Vagina (tissue), 2 donors: ENCODE measurements around the gene FMOD. TPM values are rescaled to one million over a fixed set of nuclear protein-coding genes. Genes with fewer than 3 reads are reported as not detected.
A peak's percentile ranks its signal among the peaks of the same experiment; 100 is the strongest.

ENCODE experiments used
- DNase-seq, 2 donors: peaks; one replicate each; pipeline ENCODE4 v3.0.0-alpha.2; 2017; ENCODE audit errors: extremely low spot score in 2 of 2
- H3K27ac ChIP-seq: fragments of 200-600 bp; sonication (generic); one replicate; pipeline ENCODE4 v1.5.1; 2019
- H3K27me3 ChIP-seq: fragments of 200-600 bp; sonication (generic); one replicate; pipeline ENCODE4 v1.5.1; 2019
- H3K36me3 ChIP-seq, 2 donors: fragments of 200-600 bp; sonication (generic); one replicate each; pipeline ENCODE4 v1.5.1; 2017 to 2019
- H3K4me1 ChIP-seq: fragments of 200-600 bp; sonication (generic); one replicate; pipeline ENCODE4 v1.5.1; 2019
- H3K4me3 ChIP-seq, 2 donors: fragments of 200-600 bp; sonication (generic); 1 replicate in 1 of 2; 2 replicates in 1 of 2; pipeline ENCODE4 v1.5.1; 2016 to 2019
- H3K9me3 ChIP-seq: fragments of 200-600 bp; sonication (generic); one replicate; pipeline ENCODE4 v1.5.1; 2019
- CTCF ChIP-seq, 3 experiments: fragments of 450-650 bp in 2 of 3; fragments of 200-600 bp in 1 of 3; sonication (generic) in 1 of 3; IDR thresholded peaks; one replicate each; pipeline ENCODE4 v1.5.1; 2017 to 2019; ENCODE audit warnings: antibody characterized with exemption in 3 of 3, mild to moderate bottlenecking in 2 of 3, moderate library complexity in 2 of 3
- POLR2A ChIP-seq, 2 donors: fragments of 450-650 bp; IDR thresholded peaks; one replicate each; pipeline ENCODE4 v1.6.1; 2017; ENCODE audit warnings: antibody characterized with exemption in 2 of 2, mild to moderate bottlenecking in 2 of 2, moderate library complexity in 2 of 2
- POLR2AphosphoS5 ChIP-seq, 2 donors: sonication (generic); formaldehyde crosslinking; IDR thresholded peaks; one replicate each; pipeline ENCODE4 v1.9.0; 2017; ENCODE audit warnings: antibody characterized with exemption in 2 of 2, mild to moderate bottlenecking in 2 of 2, low read depth in 1 of 2; ENCODE audit not compliant: insufficient read depth in 1 of 2
- intact Hi-C: fragments of 100-400 bp; cut with DNase I; formaldehyde crosslinking; loops from one replicate; pipeline ENCODE4 v1.15.1; 2023
- total RNA-seq: library from RNA; depleted of rRNA; stranded (reverse); fragments of >200 nt; gene quantifications from one replicate; pipeline ENCODE4 v1.2.3, GENCODE V29; 2016

FMOD gene
- total RNA-seq, 1 donor from 2014 or later, result 80.3 TPM

- DNase-seq, result no peak
- no peaks in the 10 kb centered on the region for H3K9me3 ChIP-seq
- peaks cover 52% of the 10 kb centered on the region for H3K4me1 ChIP-seq
- no peaks in the 10 kb centered on the region for H3K27me3 ChIP-seq
- H3K36me3 ChIP-seq, result no peaks in the 10 kb centered on the region
- intact Hi-C loops, result loop anchor here (10.0 kb wide), 1 partner anchor 359 kb away; no protein-coding TSS in a partner anchor
- H3K4me3 ChIP-seq, result no peak overlapping the region
- peak overlapping the region; percentile 55 for H3K27ac ChIP-seq
- no peak for TF ChIP-seq CTCF (IDR thresholded peaks at IDR 0.05)
- TF ChIP-seq POLR2A (IDR thresholded peaks at IDR 0.05), result no peak
- TF ChIP-seq POLR2AphosphoS5 (IDR thresholded peaks at IDR 0.05; ENCODE audit: insufficient read depth in 1 of 2, low read depth in 1 of 2), result no peak
Measured at GRCh38 chr1:203346060-203346768, 4.7 kb downstream of the FMOD start.

- intact Hi-C loops, result loop anchor here (5.0 to 10.0 kb wide), 4 partner anchors 98 to 361 kb away; partner anchors contain the start of gene CHI3L1
- DNase-seq, result no peak
- no peak for TF ChIP-seq CTCF (IDR thresholded peaks at IDR 0.05)
- TF ChIP-seq POLR2A (IDR thresholded peaks at IDR 0.05), result no peak
- no peak for TF ChIP-seq POLR2AphosphoS5 (IDR thresholded peaks at IDR 0.05; ENCODE audit: insufficient read depth in 1 of 2, low read depth in 1 of 2)
- H3K27me3 ChIP-seq, result no peaks in the 10 kb centered on the region
- H3K36me3 ChIP-seq, result no peaks in the 10 kb centered on the region
- H3K4me3 ChIP-seq, result no peak overlapping the region
- peak overlapping the region; percentile 40 for H3K27ac ChIP-seq
- H3K4me1 ChIP-seq, result peaks cover 42% of the 10 kb centered on the region
- no peaks in the 10 kb centered on the region for H3K9me3 ChIP-seq
Measured at GRCh38 chr1:203343956-203344754, 6.8 kb downstream of the FMOD start.

GRCh38 chr1:203342192-203342940 lies 8.6 kb downstream of the FMOD start:
- Histone ChIP-seq H3K36me3 (no peaks in the 10 kb centered on the region), H3K4me3 (no peak overlapping the region), H3K9me3 (no peaks in the 10 kb centered on the region), H3K27me3 (no peaks in the 10 kb centered on the region), H3K27ac (peak overlapping the region; percentile 38), H3K4me1 (peaks cover 28% of the 10 kb centered on the region)
- no peak for TF ChIP-seq POLR2AphosphoS5 (IDR thresholded peaks at IDR 0.05; ENCODE audit: insufficient read depth in 1 of 2, low read depth in 1 of 2)
- TF ChIP-seq CTCF (IDR thresholded peaks at IDR 0.05), result peak; percentile 22 to 64 (median 64)
- no peak for DNase-seq
- intact Hi-C loops, result loop anchor here (5.0 to 10.0 kb wide), 4 partner anchors 100 to 362 kb away; partner anchors contain the start of gene CHI3L1

- H3K4me1 ChIP-seq, result peaks cover 22% of the 10 kb centered on the region
- no peaks in the 10 kb centered on the region for H3K27me3 ChIP-seq
- DNase-seq, result no peak
- no peaks in the 10 kb centered on the region for H3K36me3 ChIP-seq
- TF ChIP-seq POLR2A (IDR thresholded peaks at IDR 0.05) (no peak), CTCF (IDR thresholded peaks at IDR 0.05) (peak; percentile 87 to 94 (median 93)), POLR2AphosphoS5 (IDR thresholded peaks at IDR 0.05; ENCODE audit: insufficient read depth in 1 of 2, low read depth in 1 of 2) (peak in 1 of 2 donors; percentile 86)
- intact Hi-C loops, result loop anchor here (5.0 to 10.0 kb wide), 4 partner anchors 102 to 365 kb away; partner anchors contain the start of gene CHI3L1
- no peak overlapping the region for H3K4me3 ChIP-seq
- no peaks in the 10 kb centered on the region for H3K9me3 ChIP-seq
- peak overlapping the region; percentile 24 for H3K27ac ChIP-seq
Measured at GRCh38 chr1:203340112-203340790, 10.7 kb downstream of the FMOD start.
